Pancreas (tissue), 10 donors: ENCODE results near the gene PDZD2. TPM values are rescaled to one million over a fixed set of nuclear protein-coding genes. Genes with fewer than 3 reads are reported as not detected.

Experiments used
- ATAC-seq, 4 donors: fragments of 200-7000 bp; cut with Tn5 transposase; one replicate each; pipeline versions ENCODE4 v1.8.0 to v1.9.1; 2020; ENCODE audit warnings: mild to moderate bottlenecking in 4 of 4, moderate library complexity in 4 of 4
- DNase-seq, 6 donors: peaks; one replicate each; pipeline ENCODE4 v3.0.0-alpha.2; 2020
- FAIRE-seq: peaks from 2 replicates; lab custom pipeline; 2012; peaks lifted over from hg19 to GRCh38; lab: Jason Lieb, UNC
- H3K27ac ChIP-seq, 4 donors: fragments of 200-600 bp; sonication (generic); 1 replicate in 3 of 4; 2 replicates in 1 of 4; pipeline versions ENCODE4 v1.5.0 to v1.8.0; 2020
- H3K27me3 ChIP-seq, 4 donors: fragments of 200-600 bp; one replicate each; pipeline ENCODE4 v1.8.0; 2021
- H3K36me3 ChIP-seq, 3 donors: fragments of 200-600 bp; sonication (generic) in 1 of 3; one replicate each; pipeline versions ENCODE4 v1.5.0 to v1.8.0; 2020 to 2021
- H3K4me1 ChIP-seq, 3 donors: fragments of 200-600 bp; one replicate each; pipeline ENCODE4 v1.8.0; 2021
- H3K4me3 ChIP-seq, 4 donors: fragments of 200-600 bp; sonication (generic) in 2 of 4; one replicate each; pipeline versions ENCODE4 v1.5.0 to v1.8.0; 2020 to 2021
- H3K9me3 ChIP-seq, 4 donors: fragments of 200-600 bp; one replicate each; pipeline ENCODE4 v1.8.0; 2021
- CTCF ChIP-seq, 4 donors: fragments of 200-600 bp; sonication (generic) in 3 of 4; IDR thresholded peaks; one replicate each; pipeline versions ENCODE4 v1.5.0 to v1.8.0; 2021; ENCODE audit warnings: antibody characterized with exemption in 4 of 4
- WGBS, 2 donors: extraction: QIAGEN DNeasy Blood & Tissue Kit; methylation state at CpG; one replicate each; pipeline ENCODE4 v1.1.7; 2013; 5-methylcytosine and 5-hydroxymethylcytosine counted together
- intact Hi-C, 3 donors: fragments of 100-400 bp; cut with DNase I; formaldehyde crosslinking; loops; one replicate each; pipeline versions ENCODE4 v1.11.1 to v1.14.2; 2022
- polyA plus RNA-seq, 2 donors: library from polyadenylated mRNA; stranded (reverse); fragments of 200-250 nt; gene quantifications; one replicate each; pipeline ENCODE4 v1.2.3, GENCODE V29; 2013
- total RNA-seq, 6 donors: library from RNA; stranded (reverse); fragmentation: NEBNext Ultra II Directional in 4 of 6; extraction: Animal tissue kit (Norgen Biotek cat#: 25700) in 4 of 6; gene quantifications; one replicate each; pipeline versions ENCODE4 v1.2.1 to v1.2.4, GENCODE V29; 2021 to 2023
- donor health status: healthy with polysubstance abuse.
- donor health status: DM: no; HTN: no; CAD: no; lungs with moderate emphysema.
- donor health status: DM: no; HTN: no; CAD: no.
- donor health status: control.
- donor health status: control.
- donor health status: Bipolar disorder and iron deficiency.
- donor health status: DM: yes; HTN: yes; CAD: no.
- donor health status: DM: no; HTN: no; CAD: no.
- donor health status: DM: no; HTN: no; CAD: no.
- donor health status: DM: yes; HTN: yes; CAD: no.

PDZD2 gene
- total and polyA plus RNA-seq, 8 donors: 1.4 to 4.5 (median 3.3) TPM

GRCh38 chr5:32151198-32151597 is 512.3 kb downstream of the PDZD2 start:
- intact Hi-C loops: no loop called here
- no peaks in the 10 kb centered on the region for H3K9me3 ChIP-seq
- H3K27me3 ChIP-seq: no peaks in the 10 kb centered on the region
- TF ChIP-seq CTCF (IDR thresholded peaks at IDR 0.05): no peak
- FAIRE-seq (no peak), DNase-seq (no peak), ATAC-seq (no peak)
- H3K27ac ChIP-seq: no peak overlapping the region
- H3K36me3 ChIP-seq: no peaks in the 10 kb centered on the region
- peaks cover 24 to 45% (median 44%) of the 10 kb centered on the region in 3 donors for H3K4me1 ChIP-seq
- WGBS, 2 donors: 90 to 92% methylated on average over 6 of the region's 6 CpGs
- no peak overlapping the region for H3K4me3 ChIP-seq

- no peak for DNase-seq
- no peak overlapping the region for H3K4me3 ChIP-seq
- no peaks in the 10 kb centered on the region for H3K36me3 ChIP-seq
- peaks cover 25 to 40% (median 26%) of the 10 kb centered on the region in 3 donors for H3K4me1 ChIP-seq
- no peaks in the 10 kb centered on the region for H3K9me3 ChIP-seq
- intact Hi-C loops: no loop called here
- no peak for FAIRE-seq
- H3K27ac ChIP-seq: peak overlapping the region in 1 of 4 donors; percentile 47
- no peak for TF ChIP-seq CTCF (IDR thresholded peaks at IDR 0.05)
- ATAC-seq: peak; percentile 32 to 72 (median 66)
- WGBS, 2 donors: 10 to 13% methylated on average over 3 of the region's 3 CpGs
- no peaks in the 10 kb centered on the region for H3K27me3 ChIP-seq
Observed at GRCh38 chr5:32153723-32154122, 514.8 kb downstream of the PDZD2 start.

- FAIRE-seq (no peak), DNase-seq (no peak), ATAC-seq (no peak)
- no peak overlapping the region for H3K27ac ChIP-seq
- no peaks in the 10 kb centered on the region for H3K9me3 ChIP-seq
- TF ChIP-seq CTCF (IDR thresholded peaks at IDR 0.05): no peak
- no peaks in the 10 kb centered on the region for H3K27me3 ChIP-seq
- WGBS, 2 donors: 78 to 84% methylated on average over 2 of the region's 2 CpGs
- H3K4me1 ChIP-seq: peaks cover 30 to 55% (median 31%) of the 10 kb centered on the region in 3 donors
- intact Hi-C loops: no loop called here
- no peaks in the 10 kb centered on the region for H3K36me3 ChIP-seq
- no peak overlapping the region for H3K4me3 ChIP-seq
Observed at GRCh38 chr5:32155211-32155610, 516.3 kb downstream of the PDZD2 start.

GRCh38 chr5:32156635-32157034 is 517.7 kb downstream of the PDZD2 start:
- Histone ChIP-seq H3K36me3 (no peaks in the 10 kb centered on the region), H3K27ac (no peak overlapping the region), H3K4me3 (no peak overlapping the region), H3K9me3 (no peaks in the 10 kb centered on the region), H3K27me3 (no peaks in the 10 kb centered on the region), H3K4me1 (peaks cover 24 to 51% (median 31%) of the 10 kb centered on the region in 3 donors)
- TF ChIP-seq CTCF (IDR thresholded peaks at IDR 0.05): no peak
- FAIRE-seq: no peak
- intact Hi-C loops: no loop called here
- no peak for DNase-seq
- WGBS, 2 donors: 67 to 71% methylated on average over 9 of the region's 9 CpGs
- no peak for ATAC-seq

- Histone ChIP-seq H3K4me1 (peaks cover 24 to 51% (median 31%) of the 10 kb centered on the region in 3 donors), H3K27ac (no peak overlapping the region)
Observed at GRCh38 chr5:32157078-32157477, 518.1 kb downstream of the PDZD2 start.

More at GRCh38 chr5:32157078-32157477, 518.1 kb downstream of the PDZD2 start:
- Histone ChIP-seq H3K4me3 (no peak overlapping the region), H3K27me3 (no peaks in the 10 kb centered on the region), H3K9me3 (no peaks in the 10 kb centered on the region), H3K36me3 (no peaks in the 10 kb centered on the region)
- FAIRE-seq (no peak), DNase-seq (no peak), ATAC-seq (no peak)
- intact Hi-C loops: no loop called here
- WGBS, 2 donors: 63 to 69% methylated on average over 4 of the region's 4 CpGs
- TF ChIP-seq CTCF (IDR thresholded peaks at IDR 0.05): no peak
